ENCODE results near the gene LMTK3.

The LMTK3 gene

DNA sequence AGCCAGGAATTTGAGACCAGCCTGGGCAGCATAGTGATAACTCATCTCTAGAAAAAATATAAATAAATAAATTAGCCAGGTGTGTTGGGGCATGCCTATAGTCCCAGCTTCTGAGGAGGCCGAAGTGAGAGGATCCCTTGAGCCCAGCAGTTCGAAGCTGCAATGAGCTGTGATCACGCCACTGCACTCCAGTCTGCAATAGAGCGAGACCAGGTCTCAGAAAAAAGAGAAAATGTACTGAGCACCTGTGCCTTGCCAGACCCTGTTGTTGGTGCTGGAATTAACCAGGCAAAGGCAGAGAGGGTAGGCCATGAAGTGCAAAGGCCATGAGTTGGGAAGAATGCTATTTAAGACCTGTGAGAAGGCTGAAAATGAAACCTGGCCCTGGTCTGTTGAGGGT is 39.8 kb downstream of the LMTK3 start:
- no peaks in the 10 kb centered on the region for H3K27me3 ChIP-seq (ENCODE audit: control insufficient read depth, insufficient read depth, low read length)
- H3K9me3 ChIP-seq (ENCODE audit: control insufficient read depth, low read depth, low read length): no peaks in the 10 kb centered on the region
- no peak overlapping the region for H3K9ac ChIP-seq (ENCODE audit: low read length)
- H3K4me1 ChIP-seq (ENCODE audit: control insufficient read depth, low read depth, low read length): peaks cover 7% of the 10 kb centered on the region
- H3K27ac ChIP-seq (ENCODE audit: low read length): no peak overlapping the region
- peaks cover 63% of the 10 kb centered on the region for H3K36me3 ChIP-seq (ENCODE audit: control insufficient read depth, low read depth, low read length)
- H3K4me3 ChIP-seq (ENCODE audit: low read length): no peak overlapping the region

DNA sequence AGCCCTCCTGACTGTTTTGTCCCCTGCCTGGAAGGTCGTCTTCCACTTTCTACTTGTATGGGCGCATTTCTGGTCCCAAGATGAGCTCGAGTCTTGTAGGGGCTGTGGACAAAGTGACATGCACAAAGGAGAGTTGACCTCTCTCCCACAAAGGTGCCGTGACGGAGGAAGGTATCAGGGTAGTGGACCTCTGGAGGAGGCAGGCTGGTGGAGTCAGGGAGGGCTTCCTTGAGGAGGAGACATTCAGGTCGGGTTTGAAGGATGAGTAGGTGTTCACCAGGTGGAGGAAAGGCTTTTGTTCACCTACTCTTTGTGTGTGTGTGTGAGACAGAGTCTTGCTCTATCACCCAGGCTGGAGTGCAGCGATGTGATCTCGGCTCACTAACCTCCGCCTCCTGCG is 40.8 kb downstream of the LMTK3 start:
- no peak overlapping the region for H3K4me3 ChIP-seq (ENCODE audit: low read length)
- H3K36me3 ChIP-seq (ENCODE audit: control insufficient read depth, low read depth, low read length): peaks cover 54% of the 10 kb centered on the region
- H3K27me3 ChIP-seq (ENCODE audit: control insufficient read depth, insufficient read depth, low read length): no peaks in the 10 kb centered on the region
- peaks cover 7% of the 10 kb centered on the region for H3K4me1 ChIP-seq (ENCODE audit: control insufficient read depth, low read depth, low read length)
- no peak overlapping the region for H3K9ac ChIP-seq (ENCODE audit: low read length)
- H3K9me3 ChIP-seq (ENCODE audit: control insufficient read depth, low read depth, low read length): no peaks in the 10 kb centered on the region
- no peak overlapping the region for H3K27ac ChIP-seq (ENCODE audit: low read length)

DNA sequence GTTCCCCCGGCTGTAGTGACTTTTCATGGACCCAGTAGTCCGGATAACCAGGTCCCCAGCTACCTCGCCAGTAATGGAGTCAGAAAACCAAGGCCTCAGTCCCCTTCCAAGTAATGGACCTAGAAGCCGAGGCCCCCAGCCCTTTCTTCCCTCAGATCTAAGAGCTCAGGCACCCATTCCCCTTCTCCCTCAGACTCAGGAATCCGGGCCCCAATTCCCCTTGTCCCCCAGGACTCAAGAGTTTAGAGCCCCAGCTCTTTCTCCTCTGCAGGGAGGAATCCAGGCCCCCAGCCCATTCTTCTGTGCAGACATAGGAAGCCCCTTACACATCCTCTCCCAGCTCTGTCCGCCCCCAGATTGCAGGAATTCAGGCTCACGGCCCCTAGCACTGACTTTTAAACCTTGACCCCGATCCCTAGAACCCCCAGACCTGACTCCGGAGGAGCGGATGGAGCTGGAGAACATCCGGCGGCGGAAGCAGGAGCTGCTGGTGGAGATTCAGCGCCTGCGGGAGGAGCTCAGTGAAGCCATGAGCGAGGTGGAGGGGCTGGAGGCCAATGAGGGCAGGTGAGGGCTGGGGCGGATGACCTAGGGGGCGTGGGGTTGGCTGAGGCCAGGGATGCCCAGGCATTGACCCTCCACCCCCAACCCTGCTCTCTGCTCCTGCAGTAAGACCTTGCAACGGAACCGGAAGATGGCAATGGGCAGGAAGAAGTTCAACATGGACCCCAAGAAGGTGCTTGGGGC is 41.5 kb downstream of the LMTK3 start:
- Histone ChIP-seq H3K4me1 (ENCODE audit: control insufficient read depth, low read depth, low read length) (peaks cover 7% of the 10 kb centered on the region), H3K27me3 (ENCODE audit: control insufficient read depth, insufficient read depth, low read length) (no peaks in the 10 kb centered on the region), H3K27ac (ENCODE audit: low read length) (no peak overlapping the region), H3K36me3 (ENCODE audit: control insufficient read depth, low read depth, low read length) (peaks cover 46% of the 10 kb centered on the region), H3K4me3 (ENCODE audit: low read length) (peak overlapping the region; percentile 88), H3K9ac (ENCODE audit: low read length) (peak overlapping the region; percentile 98), H3K9me3 (ENCODE audit: control insufficient read depth, low read depth, low read length) (no peaks in the 10 kb centered on the region)

DNA sequence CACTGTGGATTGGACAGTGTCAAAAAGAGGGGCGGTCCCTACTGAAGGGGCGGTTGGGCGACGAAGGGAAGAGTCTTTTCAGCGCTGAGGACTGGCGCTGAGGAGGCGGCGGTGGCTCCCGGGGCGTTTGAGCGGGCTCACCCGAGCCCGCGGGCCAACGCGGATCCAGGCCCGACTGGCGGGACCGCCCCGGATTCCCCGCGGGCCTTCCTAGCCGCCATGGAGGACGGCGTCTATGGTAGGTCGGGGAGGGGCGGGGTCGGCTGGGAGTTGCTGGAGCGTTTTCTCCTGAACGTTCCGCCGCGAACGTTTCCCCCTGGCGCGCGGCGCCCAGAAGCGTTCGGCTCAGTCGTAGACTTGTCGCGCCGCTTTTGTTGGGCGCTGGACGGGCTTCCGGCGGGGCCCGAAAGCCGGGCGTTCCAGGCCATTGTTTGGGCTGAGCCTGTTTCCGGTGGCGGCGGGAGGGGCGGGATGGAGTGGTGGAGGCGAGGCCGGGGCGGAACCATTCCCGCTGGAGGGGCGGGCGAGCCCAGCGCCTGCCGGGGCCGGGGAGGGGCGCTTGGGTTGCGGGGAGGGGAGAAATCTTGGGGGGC is 42.2 kb downstream of the LMTK3 start, which contains the start of gene CYTH2:
Gene CYTH2, plus strand, starts transcription at position 81 of the 593 bp plus-strand sequence. Its CDS starts 139 bp downstream, at position 220.
- H3K9ac ChIP-seq (ENCODE audit: low read length): peak within 1 kb of the TSS; percentile 98
- H3K4me3 ChIP-seq (ENCODE audit: low read length): peak within 1 kb of the TSS; percentile 88
- peak within 1 kb of the TSS; percentile 84 for H3K27ac ChIP-seq (ENCODE audit: low read length)
- no peaks in the 10 kb centered on the region for H3K27me3 ChIP-seq (ENCODE audit: control insufficient read depth, insufficient read depth, low read length)
- H3K36me3 ChIP-seq (ENCODE audit: control insufficient read depth, low read depth, low read length): peaks cover 39% of the 10 kb centered on the region
- H3K9me3 ChIP-seq (ENCODE audit: control insufficient read depth, low read depth, low read length): no peaks in the 10 kb centered on the region
- peaks cover 7% of the 10 kb centered on the region for H3K4me1 ChIP-seq (ENCODE audit: control insufficient read depth, low read depth, low read length)

DNA sequence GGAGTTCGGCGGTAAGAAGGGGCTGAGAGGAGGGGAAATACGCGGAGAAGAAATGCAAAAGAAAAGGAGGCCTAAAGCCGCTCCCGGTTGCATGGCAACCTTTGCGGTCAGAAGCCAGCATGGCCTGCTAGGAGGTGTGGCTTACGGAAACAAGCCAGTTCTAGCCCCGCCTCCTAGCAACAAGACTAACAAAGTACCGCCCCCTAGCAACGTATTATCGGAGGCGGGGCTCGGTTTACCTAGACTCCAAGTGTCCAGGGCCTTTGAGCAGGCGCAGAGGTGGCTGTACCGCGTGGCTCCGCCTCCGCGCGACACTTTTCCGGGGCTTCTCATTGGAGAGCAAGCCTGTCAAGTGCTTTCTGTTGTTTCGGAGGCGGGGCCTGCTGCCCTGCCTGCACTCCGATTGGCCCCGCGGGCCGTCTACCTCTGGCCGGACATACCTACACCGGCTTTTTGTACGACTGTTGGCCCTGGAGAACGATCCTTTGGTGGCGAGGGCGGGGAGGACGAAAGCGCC is 42.8 kb downstream of the LMTK3 start:
- Histone ChIP-seq H3K9ac (ENCODE audit: low read length) (peak overlapping the region; percentile 98), H3K27ac (ENCODE audit: low read length) (peak overlapping the region; percentile 84), H3K9me3 (ENCODE audit: control insufficient read depth, low read depth, low read length) (no peaks in the 10 kb centered on the region), H3K27me3 (ENCODE audit: control insufficient read depth, insufficient read depth, low read length) (no peaks in the 10 kb centered on the region), H3K4me1 (ENCODE audit: control insufficient read depth, low read depth, low read length) (peaks cover 7% of the 10 kb centered on the region), H3K4me3 (ENCODE audit: low read length) (peak overlapping the region; percentile 88), H3K36me3 (ENCODE audit: control insufficient read depth, low read depth, low read length) (peaks cover 34% of the 10 kb centered on the region)

DNA sequence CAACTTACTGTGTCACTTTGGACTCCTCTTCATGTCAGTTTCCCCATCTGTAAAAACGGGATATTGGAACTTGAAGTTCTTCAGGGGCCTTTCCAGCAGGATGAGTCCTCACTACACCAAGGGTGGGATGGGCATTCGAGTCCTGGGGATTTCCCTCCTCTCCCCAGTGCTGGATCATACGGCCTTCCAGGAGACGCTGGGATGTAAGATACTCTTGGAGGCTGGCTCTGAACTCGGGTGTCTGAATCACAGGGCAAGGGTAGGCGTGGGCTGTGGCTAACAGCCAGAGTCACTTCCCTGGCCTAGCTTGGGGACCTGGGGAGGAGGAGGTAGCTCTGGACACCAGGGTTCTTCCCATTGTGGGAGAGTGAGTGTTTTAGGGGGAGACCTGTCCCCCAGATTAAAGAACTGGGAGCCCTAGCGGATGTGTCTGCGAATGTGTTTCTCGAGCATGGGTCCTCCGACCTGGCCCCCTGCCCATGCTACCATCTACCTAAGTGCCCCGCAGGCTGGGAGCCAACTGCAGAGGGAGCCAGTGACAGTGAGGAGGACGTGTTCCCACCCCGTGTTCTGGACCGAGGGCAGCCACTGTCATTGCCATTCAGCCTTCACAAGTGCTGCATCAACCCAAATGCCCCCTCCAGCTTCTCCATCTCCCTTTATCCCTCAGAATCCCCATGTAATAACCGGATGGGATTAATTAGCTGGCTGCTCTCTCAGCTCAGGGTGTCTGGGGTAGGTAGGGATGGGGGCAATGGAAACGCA is 44.9 kb downstream of the LMTK3 start:
- Histone ChIP-seq H3K27ac (ENCODE audit: low read length) (no peak overlapping the region), H3K4me1 (ENCODE audit: control insufficient read depth, low read depth, low read length) (peaks cover 7% of the 10 kb centered on the region), H3K27me3 (ENCODE audit: control insufficient read depth, insufficient read depth, low read length) (no peaks in the 10 kb centered on the region), H3K9ac (ENCODE audit: low read length) (no peak overlapping the region), H3K9me3 (ENCODE audit: control insufficient read depth, low read depth, low read length) (no peaks in the 10 kb centered on the region), H3K4me3 (ENCODE audit: low read length) (no peak overlapping the region), H3K36me3 (ENCODE audit: control insufficient read depth, low read depth, low read length) (peaks cover 14% of the 10 kb centered on the region)

DNA sequence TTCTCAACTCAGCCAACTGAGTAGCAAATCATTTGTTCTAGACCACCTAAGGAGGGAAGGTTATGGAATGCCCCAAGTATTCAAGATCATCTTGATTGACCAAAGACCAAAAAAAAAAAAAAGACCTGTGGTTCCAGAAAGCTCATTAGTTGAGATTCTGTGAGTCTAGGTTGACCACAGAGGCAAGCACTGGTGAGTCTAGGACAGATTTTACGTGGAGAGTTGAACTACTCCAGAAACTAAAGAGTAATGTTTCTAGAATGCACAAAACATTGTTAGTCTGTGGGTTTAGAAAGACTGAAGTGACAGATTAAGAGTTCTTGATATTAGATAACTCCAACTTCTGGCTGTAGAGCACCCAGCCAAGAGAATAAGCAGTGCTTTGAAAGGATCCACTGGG is 46.4 kb downstream of the LMTK3 start:
- Histone ChIP-seq H3K4me3 (ENCODE audit: low read length) (no peak overlapping the region), H3K27me3 (ENCODE audit: control insufficient read depth, insufficient read depth, low read length) (no peaks in the 10 kb centered on the region), H3K27ac (ENCODE audit: low read length) (no peak overlapping the region), H3K4me1 (ENCODE audit: control insufficient read depth, low read depth, low read length) (peaks cover 7% of the 10 kb centered on the region), H3K36me3 (ENCODE audit: control insufficient read depth, low read depth, low read length) (no peaks in the 10 kb centered on the region), H3K9me3 (ENCODE audit: control insufficient read depth, low read depth, low read length) (no peaks in the 10 kb centered on the region), H3K9ac (ENCODE audit: low read length) (no peak overlapping the region)

DNA sequence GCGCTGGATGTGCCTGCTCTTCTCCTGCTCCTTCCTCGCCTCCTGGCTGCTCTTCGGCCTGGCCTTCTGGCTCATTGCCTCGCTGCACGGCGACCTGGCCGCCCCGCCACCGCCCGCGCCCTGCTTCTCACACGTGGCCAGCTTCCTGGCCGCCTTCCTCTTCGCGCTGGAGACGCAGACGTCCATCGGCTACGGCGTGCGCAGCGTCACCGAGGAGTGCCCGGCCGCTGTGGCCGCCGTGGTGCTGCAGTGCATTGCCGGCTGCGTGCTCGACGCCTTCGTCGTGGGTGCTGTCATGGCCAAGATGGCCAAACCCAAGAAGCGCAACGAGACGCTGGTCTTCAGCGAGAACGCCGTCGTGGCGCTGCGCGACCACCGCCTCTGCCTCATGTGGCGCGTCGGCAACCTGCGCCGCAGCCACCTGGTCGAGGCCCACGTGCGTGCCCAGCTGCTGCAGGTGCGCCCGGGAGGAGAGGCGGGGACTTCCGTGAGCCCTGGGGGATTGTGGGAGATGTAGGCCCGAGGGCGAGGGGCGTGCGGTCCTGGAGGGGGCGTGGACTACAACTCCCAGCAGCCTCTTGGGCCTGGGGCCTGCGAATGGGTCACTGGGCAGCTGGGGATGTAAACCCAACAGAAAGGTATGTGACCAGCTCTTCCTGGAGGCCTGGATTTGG is 49.5 kb downstream of the LMTK3 start:
- Histone ChIP-seq H3K36me3 (ENCODE audit: control insufficient read depth, low read depth, low read length) (peaks cover 3% of the 10 kb centered on the region), H3K4me3 (ENCODE audit: low read length) (no peak overlapping the region), H3K9me3 (ENCODE audit: control insufficient read depth, low read depth, low read length) (no peaks in the 10 kb centered on the region), H3K4me1 (ENCODE audit: control insufficient read depth, low read depth, low read length) (no peaks in the 10 kb centered on the region), H3K27me3 (ENCODE audit: control insufficient read depth, insufficient read depth, low read length) (no peaks in the 10 kb centered on the region), H3K27ac (ENCODE audit: low read length) (no peak overlapping the region), H3K9ac (ENCODE audit: low read length) (no peak overlapping the region)

DNA sequence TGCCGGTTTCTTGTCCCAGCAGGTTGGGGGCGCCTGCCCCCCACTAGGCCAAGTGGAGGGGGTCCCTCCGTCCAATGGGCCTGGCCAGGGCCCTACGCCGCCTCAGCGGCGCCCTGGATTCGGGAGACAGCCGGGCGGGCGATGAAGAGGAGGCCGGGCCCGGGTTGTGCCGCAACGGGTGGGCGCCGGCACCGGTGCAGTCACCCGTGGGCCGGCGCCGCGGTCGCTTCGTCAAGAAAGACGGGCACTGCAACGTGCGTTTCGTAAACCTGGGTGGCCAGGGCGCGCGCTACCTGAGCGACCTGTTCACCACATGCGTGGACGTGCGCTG is 50.0 kb downstream of the LMTK3 start:
- no peaks in the 10 kb centered on the region for H3K9me3 ChIP-seq (ENCODE audit: control insufficient read depth, low read depth, low read length)
- H3K4me1 ChIP-seq (ENCODE audit: control insufficient read depth, low read depth, low read length): no peaks in the 10 kb centered on the region
- H3K4me3 ChIP-seq (ENCODE audit: low read length): no peak overlapping the region
- no peaks in the 10 kb centered on the region for H3K27me3 ChIP-seq (ENCODE audit: control insufficient read depth, insufficient read depth, low read length)
- H3K27ac ChIP-seq (ENCODE audit: low read length): no peak overlapping the region
- peaks cover 4% of the 10 kb centered on the region for H3K36me3 ChIP-seq (ENCODE audit: control insufficient read depth, low read depth, low read length)
- H3K9ac ChIP-seq (ENCODE audit: low read length): no peak overlapping the region

DNA sequence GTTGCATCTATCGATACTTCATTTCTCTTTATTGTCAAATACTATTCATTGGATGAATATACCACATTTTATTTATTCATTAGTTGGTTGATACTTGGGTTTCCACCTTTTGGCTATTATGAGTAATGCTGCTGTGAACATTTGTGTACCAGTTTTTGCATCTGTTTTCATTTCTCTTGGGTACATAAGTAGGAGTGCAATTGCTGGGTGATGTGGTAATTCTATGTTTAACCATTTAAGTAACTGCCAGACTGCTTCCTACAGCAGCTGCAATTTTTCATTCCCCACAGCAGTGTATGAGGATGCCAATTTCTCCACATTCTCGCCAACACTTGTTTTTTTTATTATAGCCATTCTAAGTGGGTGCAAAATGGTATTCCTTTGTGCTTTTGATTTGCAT is 53.6 kb downstream of the LMTK3 start:
- Histone ChIP-seq H3K36me3 (ENCODE audit: control insufficient read depth, low read depth, low read length) (peaks cover 30% of the 10 kb centered on the region), H3K9ac (ENCODE audit: low read length) (no peak overlapping the region), H3K27ac (ENCODE audit: low read length) (no peak overlapping the region), H3K27me3 (ENCODE audit: control insufficient read depth, insufficient read depth, low read length) (no peaks in the 10 kb centered on the region), H3K4me1 (ENCODE audit: control insufficient read depth, low read depth, low read length) (no peaks in the 10 kb centered on the region), H3K4me3 (ENCODE audit: low read length) (no peak overlapping the region), H3K9me3 (ENCODE audit: control insufficient read depth, low read depth, low read length) (no peaks in the 10 kb centered on the region)

DNA sequence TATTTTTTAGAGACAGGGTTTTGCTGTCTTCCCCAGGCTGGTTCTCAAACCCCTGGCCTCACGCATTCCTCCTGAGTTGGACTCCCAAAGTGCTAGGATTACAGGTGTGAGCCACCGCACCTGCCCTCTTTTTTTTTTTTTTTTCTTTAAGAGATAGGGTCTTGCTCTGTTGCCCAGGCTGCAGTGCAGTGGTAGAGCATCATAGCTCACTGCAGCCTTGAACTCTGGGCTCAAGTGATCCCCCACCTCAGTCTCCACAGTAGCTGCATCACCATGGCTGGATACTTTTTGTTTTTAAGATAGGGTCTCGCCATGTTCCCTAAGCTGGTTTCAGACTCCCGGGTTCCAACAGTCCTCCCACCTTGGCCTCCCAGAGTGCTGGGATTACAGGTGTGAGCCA is 54.8 kb downstream of the LMTK3 start:
- no peaks in the 10 kb centered on the region for H3K4me1 ChIP-seq (ENCODE audit: control insufficient read depth, low read depth, low read length)

More for the DNA sequence above, 54.8 kb downstream of the LMTK3 start:
- H3K36me3 ChIP-seq (ENCODE audit: control insufficient read depth, low read depth, low read length): peaks cover 39% of the 10 kb centered on the region
- H3K4me3 ChIP-seq (ENCODE audit: low read length): no peak overlapping the region
- no peaks in the 10 kb centered on the region for H3K9me3 ChIP-seq (ENCODE audit: control insufficient read depth, low read depth, low read length)
- no peak overlapping the region for H3K9ac ChIP-seq (ENCODE audit: low read length)
- H3K27me3 ChIP-seq (ENCODE audit: control insufficient read depth, insufficient read depth, low read length): no peaks in the 10 kb centered on the region
- H3K27ac ChIP-seq (ENCODE audit: low read length): no peak overlapping the region
